HG02885 (cell line): ENCODE data around the gene PRSS8.

ENCODE experiments used
- ATAC-seq: cut with Tn5 transposase; IDR thresholded peaks from one replicate; pipeline ENCODE4 v1.9.1; 2021; ENCODE audit warnings: mild to moderate bottlenecking; ENCODE audit not compliant: unreplicated experiment, poor library complexity

PRSS8 gene

GRCh38 chr16:31085411-31085810, 50.1 kb downstream of the PRSS8 start:
- ATAC-seq: no peak

GRCh38 chr16:31084584-31085302, 50.8 kb downstream of the PRSS8 start:
- ATAC-seq: no peak

- no peak for ATAC-seq
Observed at GRCh38 chr16:31083981-31084380, 51.5 kb downstream of the PRSS8 start.

GRCh38 chr16:31083556-31083955, 52.0 kb downstream of the PRSS8 start:
- no peak for ATAC-seq

GRCh38 chr16:31083081-31083480, 52.4 kb downstream of the PRSS8 start:
- ATAC-seq: no peak

GRCh38 chr16:31082368-31083045, 53.0 kb downstream of the PRSS8 start:
- ATAC-seq: no peak
